OCI-LY3 (cell line): ENCODE results near the gene RRH.

Experiments used
- CTCF ChIP-seq: fragments of 200-600, 300-600 bp; sonication (generic); IDR thresholded peaks from 2 replicates; pipeline ENCODE4 v1.5.1; 2014; ENCODE audit warnings: antibody characterized with exemption, low read length, low read depth
- EZH2phosphoT487 ChIP-seq: fragments of 200-600 bp; shearing (Covaris generic); IDR thresholded peaks from 2 replicates; pipeline ENCODE4 v1.6.1; 2018; ENCODE audit warnings: antibody characterized with exemption, mixed run types, low read depth

- TF ChIP-seq CTCF (no peak), EZH2phosphoT487 (no peak)
Measured at GRCh38 chr4:109876634-109877265, 49.0 kb downstream of the RRH start.
